Measurements from ENCODE around the gene IGF1R.

The IGF1R gene

GRCh38 chr15:98904544-98904943, 256.2 kb downstream of the IGF1R start:
- Histone ChIP-seq H3K27me3 (ENCODE audit: control insufficient read depth in 5 of 5, insufficient read depth in 4 of 5, low read length in 5 of 5) (no peaks in the 10 kb centered on the region), H3K9me3 (ENCODE audit: control insufficient read depth in 5 of 5, low read length in 5 of 5) (no peaks in the 10 kb centered on the region), H3K36me3 (ENCODE audit: control insufficient read depth in 5 of 5, insufficient read depth in 5 of 5, low read length in 5 of 5) (peaks cover 0 to 15% (median 11%) of the 10 kb centered on the region in 5 donors), H3K27ac (ENCODE audit: low read depth, low read length) (no peak overlapping the region), H3K4me3 (ENCODE audit: low read depth in 1 of 5, low read length in 5 of 5) (no peak overlapping the region), H3K9ac (ENCODE audit: low read length in 5 of 5) (no peak overlapping the region), H3K4me1 (ENCODE audit: control insufficient read depth in 5 of 5, insufficient read depth in 5 of 5, low read length in 5 of 5) (peaks cover 0 to 10% (median 0%) of the 10 kb centered on the region in 5 donors)

GRCh38 chr15:98905963-98906711, 257.8 kb downstream of the IGF1R start:
- Histone ChIP-seq H3K27ac (ENCODE audit: low read depth, low read length) (no peak overlapping the region), H3K9me3 (ENCODE audit: control insufficient read depth in 5 of 5, low read length in 5 of 5) (no peaks in the 10 kb centered on the region), H3K27me3 (ENCODE audit: control insufficient read depth in 5 of 5, insufficient read depth in 4 of 5, low read length in 5 of 5) (no peaks in the 10 kb centered on the region), H3K4me3 (ENCODE audit: low read depth in 1 of 5, low read length in 5 of 5) (no peak overlapping the region), H3K4me1 (ENCODE audit: control insufficient read depth in 5 of 5, insufficient read depth in 5 of 5, low read length in 5 of 5) (peaks cover 0 to 10% (median 0%) of the 10 kb centered on the region in 5 donors), H3K36me3 (ENCODE audit: control insufficient read depth in 5 of 5, insufficient read depth in 5 of 5, low read length in 5 of 5) (peaks cover 0 to 21% (median 15%) of the 10 kb centered on the region in 5 donors), H3K9ac (ENCODE audit: low read length in 5 of 5) (no peak overlapping the region)

- H3K4me1 ChIP-seq (ENCODE audit: control insufficient read depth in 5 of 5, insufficient read depth in 5 of 5, low read length in 5 of 5): peaks cover 0 to 10% (median 0%) of the 10 kb centered on the region in 5 donors
- H3K9ac ChIP-seq (ENCODE audit: low read length in 5 of 5): no peak overlapping the region
- H3K9me3 ChIP-seq (ENCODE audit: control insufficient read depth in 5 of 5, low read length in 5 of 5): no peaks in the 10 kb centered on the region
- H3K27ac ChIP-seq (ENCODE audit: low read depth, low read length): no peak overlapping the region
- no peak overlapping the region for H3K4me3 ChIP-seq (ENCODE audit: low read depth in 1 of 5, low read length in 5 of 5)
- no peaks in the 10 kb centered on the region for H3K27me3 ChIP-seq (ENCODE audit: control insufficient read depth in 5 of 5, insufficient read depth in 4 of 5, low read length in 5 of 5)
- peaks cover 0 to 26% (median 21%) of the 10 kb centered on the region in 5 donors for H3K36me3 ChIP-seq (ENCODE audit: control insufficient read depth in 5 of 5, insufficient read depth in 5 of 5, low read length in 5 of 5)
These were observed 258.4 kb downstream of the IGF1R start for GRCh38 chr15:98906712-98907083.

GRCh38 chr15:98907927-98908471, 259.7 kb downstream of the IGF1R start:
- Histone ChIP-seq H3K9ac (ENCODE audit: low read length in 5 of 5) (no peak overlapping the region), H3K9me3 (ENCODE audit: control insufficient read depth in 5 of 5, low read length in 5 of 5) (no peaks in the 10 kb centered on the region), H3K4me3 (ENCODE audit: low read depth in 1 of 5, low read length in 5 of 5) (no peak overlapping the region), H3K4me1 (ENCODE audit: control insufficient read depth in 5 of 5, insufficient read depth in 5 of 5, low read length in 5 of 5) (peaks cover 0 to 10% (median 0%) of the 10 kb centered on the region in 5 donors), H3K27ac (ENCODE audit: low read depth, low read length) (no peak overlapping the region), H3K27me3 (ENCODE audit: control insufficient read depth in 5 of 5, insufficient read depth in 4 of 5, low read length in 5 of 5) (no peaks in the 10 kb centered on the region), H3K36me3 (ENCODE audit: control insufficient read depth in 5 of 5, insufficient read depth in 5 of 5, low read length in 5 of 5) (peaks cover 0 to 35% (median 30%) of the 10 kb centered on the region in 5 donors)

- Histone ChIP-seq H3K27ac (ENCODE audit: low read depth, low read length) (no peak overlapping the region), H3K9me3 (ENCODE audit: control insufficient read depth in 5 of 5, low read length in 5 of 5) (no peaks in the 10 kb centered on the region), H3K36me3 (ENCODE audit: control insufficient read depth in 5 of 5, insufficient read depth in 5 of 5, low read length in 5 of 5) (peaks cover 0 to 46% (median 42%) of the 10 kb centered on the region in 5 donors), H3K4me1 (ENCODE audit: control insufficient read depth in 5 of 5, insufficient read depth in 5 of 5, low read length in 5 of 5) (peaks cover 0 to 24% (median 4%) of the 10 kb centered on the region in 5 donors), H3K9ac (ENCODE audit: low read length in 5 of 5) (no peak overlapping the region), H3K27me3 (ENCODE audit: control insufficient read depth in 5 of 5, insufficient read depth in 4 of 5, low read length in 5 of 5) (no peaks in the 10 kb centered on the region), H3K4me3 (ENCODE audit: low read depth in 1 of 5, low read length in 5 of 5) (no peak overlapping the region)
These were observed 261.9 kb downstream of the IGF1R start for GRCh38 chr15:98909968-98910885.

- Histone ChIP-seq H3K9ac (ENCODE audit: low read length in 5 of 5) (no peak overlapping the region), H3K4me1 (ENCODE audit: control insufficient read depth in 5 of 5, insufficient read depth in 5 of 5, low read length in 5 of 5) (peaks cover 0 to 21% (median 5%) of the 10 kb centered on the region in 5 donors), H3K4me3 (ENCODE audit: low read depth in 1 of 5, low read length in 5 of 5) (no peak overlapping the region), H3K27ac (ENCODE audit: low read depth, low read length) (no peak overlapping the region), H3K27me3 (ENCODE audit: control insufficient read depth in 5 of 5, insufficient read depth in 4 of 5, low read length in 5 of 5) (no peaks in the 10 kb centered on the region), H3K36me3 (ENCODE audit: control insufficient read depth in 5 of 5, insufficient read depth in 5 of 5, low read length in 5 of 5) (peaks cover 3 to 57% (median 54%) of the 10 kb centered on the region in 5 donors), H3K9me3 (ENCODE audit: control insufficient read depth in 5 of 5, low read length in 5 of 5) (no peaks in the 10 kb centered on the region)
These were observed 266.3 kb downstream of the IGF1R start for GRCh38 chr15:98914626-98915025.

GRCh38 chr15:98916826-98917225, 268.5 kb downstream of the IGF1R start:
- no peaks in the 10 kb centered on the region for H3K27me3 ChIP-seq (ENCODE audit: control insufficient read depth in 5 of 5, insufficient read depth in 4 of 5, low read length in 5 of 5)
- no peak overlapping the region for H3K4me3 ChIP-seq (ENCODE audit: low read depth in 1 of 5, low read length in 5 of 5)
- H3K27ac ChIP-seq (ENCODE audit: low read depth, low read length): no peak overlapping the region
- no peak overlapping the region for H3K9ac ChIP-seq (ENCODE audit: low read length in 5 of 5)
- H3K9me3 ChIP-seq (ENCODE audit: control insufficient read depth in 5 of 5, low read length in 5 of 5): no peaks in the 10 kb centered on the region
- H3K36me3 ChIP-seq (ENCODE audit: control insufficient read depth in 5 of 5, insufficient read depth in 5 of 5, low read length in 5 of 5): peaks cover 3 to 54% (median 41%) of the 10 kb centered on the region in 5 donors
- H3K4me1 ChIP-seq (ENCODE audit: control insufficient read depth in 5 of 5, insufficient read depth in 5 of 5, low read length in 5 of 5): peaks cover 0 to 21% (median 5%) of the 10 kb centered on the region in 5 donors

GRCh38 chr15:98917417-98917816, 269.1 kb downstream of the IGF1R start:
- H3K36me3 ChIP-seq (ENCODE audit: control insufficient read depth in 5 of 5, insufficient read depth in 5 of 5, low read length in 5 of 5): peaks cover 3 to 55% (median 40%) of the 10 kb centered on the region in 5 donors
- H3K27me3 ChIP-seq (ENCODE audit: control insufficient read depth in 5 of 5, insufficient read depth in 4 of 5, low read length in 5 of 5): no peaks in the 10 kb centered on the region
- H3K27ac ChIP-seq (ENCODE audit: low read depth, low read length): no peak overlapping the region
- H3K9ac ChIP-seq (ENCODE audit: low read length in 5 of 5): no peak overlapping the region
- peaks cover 0 to 21% (median 5%) of the 10 kb centered on the region in 5 donors for H3K4me1 ChIP-seq (ENCODE audit: control insufficient read depth in 5 of 5, insufficient read depth in 5 of 5, low read length in 5 of 5)
- no peaks in the 10 kb centered on the region for H3K9me3 ChIP-seq (ENCODE audit: control insufficient read depth in 5 of 5, low read length in 5 of 5)
- no peak overlapping the region for H3K4me3 ChIP-seq (ENCODE audit: low read depth in 1 of 5, low read length in 5 of 5)

GRCh38 chr15:98920091-98920880, 271.9 kb downstream of the IGF1R start:
- H3K27me3 ChIP-seq (ENCODE audit: control insufficient read depth in 5 of 5, insufficient read depth in 4 of 5, low read length in 5 of 5): no peaks in the 10 kb centered on the region
- H3K36me3 ChIP-seq (ENCODE audit: control insufficient read depth in 5 of 5, insufficient read depth in 5 of 5, low read length in 5 of 5): peaks cover 3 to 54% (median 50%) of the 10 kb centered on the region in 5 donors
- H3K27ac ChIP-seq (ENCODE audit: low read depth, low read length): no peak overlapping the region
- no peak overlapping the region for H3K9ac ChIP-seq (ENCODE audit: low read length in 5 of 5)
- H3K4me3 ChIP-seq (ENCODE audit: low read depth in 1 of 5, low read length in 5 of 5): no peak overlapping the region
- peaks cover 0 to 19% (median 2%) of the 10 kb centered on the region in 5 donors for H3K4me1 ChIP-seq (ENCODE audit: control insufficient read depth in 5 of 5, insufficient read depth in 5 of 5, low read length in 5 of 5)
- no peaks in the 10 kb centered on the region for H3K9me3 ChIP-seq (ENCODE audit: control insufficient read depth in 5 of 5, low read length in 5 of 5)
